ENCODE measurements around the gene P2RX3. TPM values are rescaled to one million over a fixed set of nuclear protein-coding genes. Genes with fewer than 3 reads are reported as not detected.

The P2RX3 gene
- total RNA-seq, 4 donors from 2014 or later: not detected

DNA sequence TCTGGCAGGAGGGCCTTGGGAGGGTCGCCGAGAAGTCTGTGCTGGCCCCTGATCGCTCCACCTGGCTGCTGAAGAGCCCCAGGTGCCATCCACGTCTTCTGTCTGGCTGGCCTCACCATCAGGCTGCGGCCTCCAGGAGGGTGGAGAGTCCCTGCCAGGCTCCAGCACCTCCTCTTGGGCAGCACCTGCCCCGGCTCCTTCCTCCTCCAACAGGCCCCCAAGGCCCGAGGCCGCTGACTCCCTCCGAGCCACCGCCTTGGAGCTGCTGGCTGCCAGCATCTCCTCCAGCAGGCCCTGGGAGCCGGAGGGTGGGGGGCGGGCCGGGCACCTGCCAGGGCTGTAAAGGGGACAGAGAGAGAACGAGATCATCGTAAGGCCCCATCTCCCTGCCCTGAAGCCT is 35.7 kb upstream of the P2RX3 start:
- Histone ChIP-seq H3K27ac (no peak overlapping the region), H3K27me3 (no peaks in the 10 kb centered on the region), H3K4me3 (no peak overlapping the region), H3K4me1 (peaks cover 4 to 37% (median 11%) of the 10 kb centered on the region in 4 donors), H3K36me3 (peaks cover 0 to 49% (median 26%) of the 10 kb centered on the region in 4 donors), H3K9me3 (peaks cover 8 to 14% of the 10 kb centered on the region in 2 donors)
- in situ Hi-C loops (cut with MboI; ENCODE audit: low pct_ligation_motif_present in 1 of 4, low pct_unique_long_range_greater_than_20kb in 1 of 4, low sequenced_read_pairs in 3 of 4): no loop called here
- 97% methylated on average over 14 of the region's 15 CpGs; no CpG with 5 or more reads in 1 of the 2 donors for WGBS, 2 donors (ENCODE audit: low coverage in 1 of 2)
- no peak for DNase-seq
- intact Hi-C loops (cut with DNase I; ENCODE audit: low total_unique reads): no loop called here
- TF ChIP-seq, protein P1, sequence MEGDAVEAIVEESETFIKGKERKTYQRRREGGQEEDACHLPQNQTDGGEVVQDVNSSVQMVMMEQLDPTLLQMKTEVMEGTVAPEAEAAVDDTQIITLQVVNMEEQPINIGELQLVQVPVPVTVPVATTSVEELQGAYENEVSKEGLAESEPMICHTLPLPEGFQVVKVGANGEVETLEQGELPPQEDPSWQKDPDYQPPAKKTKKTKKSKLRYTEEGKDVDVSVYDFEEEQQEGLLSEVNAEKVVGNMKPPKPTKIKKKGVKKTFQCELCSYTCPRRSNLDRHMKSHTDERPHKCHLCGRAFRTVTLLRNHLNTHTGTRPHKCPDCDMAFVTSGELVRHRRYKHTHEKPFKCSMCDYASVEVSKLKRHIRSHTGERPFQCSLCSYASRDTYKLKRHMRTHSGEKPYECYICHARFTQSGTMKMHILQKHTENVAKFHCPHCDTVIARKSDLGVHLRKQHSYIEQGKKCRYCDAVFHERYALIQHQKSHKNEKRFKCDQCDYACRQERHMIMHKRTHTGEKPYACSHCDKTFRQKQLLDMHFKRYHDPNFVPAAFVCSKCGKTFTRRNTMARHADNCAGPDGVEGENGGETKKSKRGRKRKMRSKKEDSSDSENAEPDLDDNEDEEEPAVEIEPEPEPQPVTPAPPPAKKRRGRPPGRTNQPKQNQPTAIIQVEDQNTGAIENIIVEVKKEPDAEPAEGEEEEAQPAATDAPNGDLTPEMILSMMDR (IDR thresholded peaks at IDR 0.05): no peak
- TF ChIP-seq EP300 (IDR thresholded peaks at IDR 0.05; ENCODE audit: low read depth) (no peak), POLR2A (IDR thresholded peaks at IDR 0.05) (no peak), POLR2AphosphoS5 (IDR thresholded peaks at IDR 0.05) (no peak)

GRCh38 chr11:57303280-57303989 is 34.7 kb upstream of the P2RX3 start:
- no peak for DNase-seq
- intact Hi-C loops (cut with DNase I; ENCODE audit: low total_unique reads) (no loop called here), in situ Hi-C loops (cut with MboI; ENCODE audit: low pct_ligation_motif_present in 1 of 4, low pct_unique_long_range_greater_than_20kb in 1 of 4, low sequenced_read_pairs in 3 of 4) (no loop called here)
- H3K27ac ChIP-seq: no peak overlapping the region
- no peak overlapping the region for H3K4me3 ChIP-seq
- WGBS, 2 donors (ENCODE audit: low coverage in 1 of 2): 88% methylated on average over 17 of the region's 17 CpGs; no CpG with 5 or more reads in 1 of the 2 donors
- TF ChIP-seq POLR2AphosphoS5 (IDR thresholded peaks at IDR 0.05) (no peak), POLR2A (IDR thresholded peaks at IDR 0.05) (no peak), EP300 (IDR thresholded peaks at IDR 0.05; ENCODE audit: low read depth) (no peak)
- TF ChIP-seq, protein P1 (IDR thresholded peaks at IDR 0.05): no peak
- no peaks in the 10 kb centered on the region for H3K27me3 ChIP-seq
- peaks cover 4 to 40% (median 11%) of the 10 kb centered on the region in 4 donors for H3K4me1 ChIP-seq
- H3K9me3 ChIP-seq: peaks cover 8 to 14% of the 10 kb centered on the region in 2 donors
- H3K36me3 ChIP-seq: peaks cover 0 to 49% (median 25%) of the 10 kb centered on the region in 4 donors

DNA sequence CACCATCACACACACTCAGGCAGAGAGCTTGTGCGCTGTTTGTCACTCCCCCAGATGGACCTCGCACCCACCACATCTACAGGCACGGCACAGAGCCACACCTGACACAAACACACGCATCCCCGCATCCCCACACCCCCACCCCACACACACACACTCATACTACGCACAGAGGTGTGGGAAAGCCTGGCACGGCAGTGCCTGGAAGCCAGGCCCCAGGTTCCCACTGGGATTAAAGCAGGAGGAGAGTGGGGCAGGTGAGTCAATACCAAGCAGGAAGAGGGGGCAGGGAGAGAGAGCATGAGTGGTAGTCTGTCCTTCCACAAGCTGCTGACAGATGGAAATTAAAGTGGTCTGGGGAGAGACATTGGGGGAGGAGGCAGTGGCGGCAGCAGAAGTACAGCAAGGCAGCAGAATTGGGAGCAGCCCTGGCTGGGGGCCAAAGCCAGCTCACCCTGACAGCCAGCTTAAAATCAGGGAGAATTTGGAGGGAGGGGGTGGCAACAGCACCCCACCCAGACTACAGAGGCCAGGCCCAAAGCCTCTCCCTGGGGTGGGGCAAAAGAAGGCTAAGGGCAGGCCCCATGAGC is 34.1 kb upstream of the P2RX3 start:
- in situ Hi-C loops (cut with MboI; ENCODE audit: low pct_ligation_motif_present in 1 of 4, low pct_unique_long_range_greater_than_20kb in 1 of 4, low sequenced_read_pairs in 3 of 4) (no loop called here), intact Hi-C loops (cut with DNase I; ENCODE audit: low total_unique reads) (no loop called here)
- 88% methylated on average over 8 of the region's 8 CpGs; no CpG with 5 or more reads in 1 of the 2 donors for WGBS, 2 donors (ENCODE audit: low coverage in 1 of 2)
- H3K27me3 ChIP-seq: no peaks in the 10 kb centered on the region
- peaks cover 0 to 43% (median 22%) of the 10 kb centered on the region in 4 donors for H3K36me3 ChIP-seq
- DNase-seq: no peak
- no peak overlapping the region for H3K27ac ChIP-seq
- no peak overlapping the region for H3K4me3 ChIP-seq
- TF ChIP-seq POLR2A (IDR thresholded peaks at IDR 0.05) (no peak), POLR2AphosphoS5 (IDR thresholded peaks at IDR 0.05) (no peak), EP300 (IDR thresholded peaks at IDR 0.05; ENCODE audit: low read depth) (no peak)
- TF ChIP-seq, protein P1 (IDR thresholded peaks at IDR 0.05): no peak
- peaks cover 8 to 12% of the 10 kb centered on the region in 2 donors for H3K9me3 ChIP-seq
- H3K4me1 ChIP-seq: peaks cover 4 to 42% (median 11%) of the 10 kb centered on the region in 4 donors

DNA sequence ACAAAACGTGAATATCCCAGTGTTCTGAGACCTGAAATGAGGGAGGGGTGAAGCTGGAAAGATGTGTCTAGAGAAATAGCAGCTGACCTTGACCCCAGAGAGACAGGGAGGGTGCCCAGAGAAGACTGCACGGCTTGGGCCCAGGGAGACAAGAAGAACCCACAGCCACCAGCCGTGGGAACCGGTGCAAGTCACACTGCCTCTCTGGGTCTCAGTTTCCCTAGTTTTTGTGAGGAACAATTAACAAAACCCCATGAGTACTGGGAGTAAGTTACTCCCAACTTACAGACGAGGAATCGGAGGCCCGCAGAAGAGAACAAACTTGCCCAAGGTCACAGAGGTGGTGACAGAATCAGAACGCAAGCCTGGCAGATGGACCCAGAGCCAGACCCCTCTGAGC is 32.6 kb upstream of the P2RX3 start:
- in situ Hi-C loops (cut with MboI; ENCODE audit: low pct_ligation_motif_present in 1 of 4, low pct_unique_long_range_greater_than_20kb in 1 of 4, low sequenced_read_pairs in 3 of 4): no loop called here
- 65 to 87% methylated on average over 2 to 8 of the region's 8 CpGs for WGBS, 2 donors (ENCODE audit: low coverage in 1 of 2)
- intact Hi-C loops (cut with DNase I; ENCODE audit: low total_unique reads): no loop called here
- no peaks in the 10 kb centered on the region for H3K9me3 ChIP-seq
- no peaks in the 10 kb centered on the region for H3K27me3 ChIP-seq
- peaks cover 10 to 56% (median 21%) of the 10 kb centered on the region in 4 donors for H3K4me1 ChIP-seq
- TF ChIP-seq, protein P1 (IDR thresholded peaks at IDR 0.05): no peak
- TF ChIP-seq EP300 (IDR thresholded peaks at IDR 0.05; ENCODE audit: low read depth): no peak
- TF ChIP-seq POLR2AphosphoS5 (IDR thresholded peaks at IDR 0.05): no peak
- TF ChIP-seq POLR2A (IDR thresholded peaks at IDR 0.05): no peak
- H3K4me3 ChIP-seq: no peak overlapping the region
- no peak overlapping the region for H3K27ac ChIP-seq
- peaks cover 0 to 37% (median 15%) of the 10 kb centered on the region in 4 donors for H3K36me3 ChIP-seq
- no peak for DNase-seq

Data from transverse colon (tissue), 4 donors.